NCI-H1417 (cell line): ENCODE data around the gene PRADC1.
A peak's percentile ranks its signal among the peaks of the same experiment; 100 is the strongest.
"Not testable (repeated sequence)": the region's sequence is repeated elsewhere in the genome, so short reads cannot be mapped to it uniquely, and the experiment has no call there.

Source experiments
- DNase-seq, 3 experiments: peaks; one replicate each; lab custom pipeline; 2025; lab: John Stamatoyannopoulos, UW

PRADC1 gene

GRCh38 chr2:73233154-73233931, at the start of gene PRADC1:
Gene PRADC1, minus strand, starts transcription at chr2:73233239. Its CDS starts 79 bp downstream, at chr2:73233160.
- DNase-seq: peak; percentile 95 to 100 (median 99)

- no peak for DNase-seq
These were observed 48.2 kb upstream of the PRADC1 start for GRCh38 chr2:73281244-73281643.

DNA sequence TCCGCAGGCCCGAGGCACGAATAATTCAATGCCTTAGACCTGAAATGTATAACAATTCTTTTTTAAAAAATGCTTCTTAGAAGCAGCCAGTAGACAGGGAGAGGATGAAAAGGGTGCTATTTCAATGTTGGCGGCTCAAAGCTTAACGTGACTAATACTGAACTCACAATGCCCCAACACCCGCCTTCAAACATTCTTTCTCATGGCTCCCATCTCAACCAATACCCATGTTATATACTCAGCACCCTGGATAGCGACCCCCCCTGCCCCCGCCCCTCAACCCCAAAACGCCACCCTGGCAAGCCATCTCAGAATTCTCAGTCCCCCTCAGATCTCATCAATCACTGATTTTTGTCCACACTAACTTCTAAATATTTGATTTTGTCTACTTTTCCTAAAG, 46.8 kb upstream of the PRADC1 start:
- DNase-seq: no peak

- DNase-seq: no peak
These were observed 39.2 kb upstream of the PRADC1 start for GRCh38 chr2:73272270-73272669.

- DNase-seq: peak in 1 of 3 experiments; percentile 78
These were observed 36.8 kb upstream of the PRADC1 start for GRCh38 chr2:73269686-73270465.

GRCh38 chr2:73268830-73269685, 36.0 kb upstream of the PRADC1 start:
- peak; percentile 67 to 96 (median 96) for DNase-seq

- no peak for DNase-seq
These were observed 35.4 kb upstream of the PRADC1 start for GRCh38 chr2:73268366-73268829.

DNA sequence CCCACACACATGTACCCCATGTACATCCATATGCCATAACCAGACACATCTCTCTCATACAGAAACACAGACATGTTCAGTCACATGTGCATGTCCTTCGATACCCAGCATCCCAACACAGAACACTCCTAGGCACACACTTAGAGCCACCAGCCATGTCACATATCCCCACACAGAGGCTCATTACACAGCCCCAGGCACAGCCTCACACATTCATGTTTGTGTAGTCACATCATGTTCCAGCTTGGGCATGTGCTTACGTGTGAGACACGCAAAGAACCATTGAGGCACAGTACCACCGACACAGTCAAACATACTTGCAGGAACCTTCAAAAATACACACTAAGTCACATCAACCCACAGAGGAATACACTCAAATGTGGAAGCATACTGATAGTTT, 34.0 kb upstream of the PRADC1 start:
- DNase-seq: no peak

- DNase-seq: peak in 2 of 3 experiments; percentile 16 to 64
These were observed 33.2 kb upstream of the PRADC1 start for GRCh38 chr2:73266061-73266901.

DNA sequence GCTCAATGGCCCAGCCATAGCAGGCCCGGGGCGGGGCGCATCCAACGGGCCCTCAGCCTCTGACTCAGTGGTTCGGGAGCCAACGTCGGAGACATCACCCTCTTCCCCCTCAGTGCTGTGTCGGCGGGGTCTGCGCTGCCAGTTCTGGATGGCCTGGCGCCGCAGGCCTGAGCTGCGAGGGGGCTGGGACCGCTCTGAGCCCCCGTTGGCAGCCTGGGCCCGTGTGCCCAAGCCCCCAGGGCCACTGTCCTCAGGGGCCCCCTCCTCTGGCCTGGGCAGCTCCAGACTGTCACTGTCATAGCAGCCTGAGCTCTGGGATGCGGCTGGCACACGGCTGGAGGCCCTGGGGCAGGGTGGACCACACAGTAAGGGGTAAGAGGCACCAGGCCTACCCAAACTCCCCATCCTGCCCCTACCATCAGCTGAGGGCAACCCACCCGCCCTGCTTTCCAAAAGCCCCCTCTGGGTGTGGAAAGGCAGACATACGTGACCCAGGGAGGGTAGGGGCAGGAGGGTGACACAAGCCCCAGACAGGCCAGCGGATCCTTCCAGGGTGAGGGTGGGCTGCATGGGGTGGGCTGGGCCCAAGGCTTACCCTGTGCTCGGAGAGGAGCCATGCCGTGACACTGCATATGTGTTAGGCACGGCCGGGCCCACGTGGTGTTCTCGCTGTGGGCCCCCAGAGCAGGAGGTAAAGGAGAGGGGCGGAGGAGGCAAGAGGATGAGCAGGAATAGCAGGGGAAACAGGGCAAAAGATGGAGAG, 32.4 kb upstream of the PRADC1 start:
- DNase-seq: no peak

GRCh38 chr2:73264783-73265182, 31.7 kb upstream of the PRADC1 start:
- no peak for DNase-seq

- no peak for DNase-seq
These were observed 31.2 kb upstream of the PRADC1 start for GRCh38 chr2:73264332-73264606.

DNA sequence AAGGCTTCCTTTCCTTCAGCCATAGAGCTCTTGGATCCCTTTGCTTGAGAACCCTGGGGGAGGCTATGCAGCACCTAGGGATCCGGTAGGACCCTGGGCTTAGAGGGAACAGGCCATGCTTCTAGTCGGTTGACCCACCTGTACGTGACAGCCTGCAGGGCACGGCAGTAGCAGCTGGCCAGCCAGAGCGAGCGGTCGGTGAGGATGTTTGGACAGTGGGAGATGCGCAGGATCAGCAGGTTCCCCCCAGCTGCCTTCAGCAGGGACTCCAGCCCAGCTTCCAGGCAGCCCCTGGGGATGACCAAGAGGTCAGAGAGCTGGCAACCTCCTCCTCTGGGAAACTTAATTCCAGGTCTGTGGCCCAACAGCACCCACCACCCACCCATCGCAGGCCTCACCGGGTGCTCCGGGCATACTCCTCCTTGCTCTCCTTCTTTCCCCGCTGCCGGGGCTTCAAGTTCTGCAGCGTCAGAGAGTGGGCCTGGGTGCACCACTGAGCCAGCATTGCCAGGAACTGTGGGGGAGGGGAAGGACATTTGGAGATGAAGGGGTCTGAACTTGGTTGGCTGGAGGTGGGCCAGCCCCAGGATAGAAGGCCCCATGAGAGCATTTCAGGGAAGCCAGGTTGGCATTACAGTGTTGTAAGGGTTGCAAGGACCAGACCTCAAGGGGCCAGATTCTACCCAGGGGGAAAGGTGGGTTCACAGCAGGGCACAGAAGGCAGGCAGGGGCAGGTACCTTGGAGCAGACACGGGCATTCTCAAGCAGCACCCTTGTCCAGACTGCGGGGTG, 30.7 kb upstream of the PRADC1 start:
- no peak for DNase-seq

- DNase-seq: not testable (repeated sequence)
These were observed 29.8 kb upstream of the PRADC1 start for GRCh38 chr2:73262691-73263429.

GRCh38 chr2:73262108-73262651, 29.1 kb upstream of the PRADC1 start:
- no peak for DNase-seq

DNA sequence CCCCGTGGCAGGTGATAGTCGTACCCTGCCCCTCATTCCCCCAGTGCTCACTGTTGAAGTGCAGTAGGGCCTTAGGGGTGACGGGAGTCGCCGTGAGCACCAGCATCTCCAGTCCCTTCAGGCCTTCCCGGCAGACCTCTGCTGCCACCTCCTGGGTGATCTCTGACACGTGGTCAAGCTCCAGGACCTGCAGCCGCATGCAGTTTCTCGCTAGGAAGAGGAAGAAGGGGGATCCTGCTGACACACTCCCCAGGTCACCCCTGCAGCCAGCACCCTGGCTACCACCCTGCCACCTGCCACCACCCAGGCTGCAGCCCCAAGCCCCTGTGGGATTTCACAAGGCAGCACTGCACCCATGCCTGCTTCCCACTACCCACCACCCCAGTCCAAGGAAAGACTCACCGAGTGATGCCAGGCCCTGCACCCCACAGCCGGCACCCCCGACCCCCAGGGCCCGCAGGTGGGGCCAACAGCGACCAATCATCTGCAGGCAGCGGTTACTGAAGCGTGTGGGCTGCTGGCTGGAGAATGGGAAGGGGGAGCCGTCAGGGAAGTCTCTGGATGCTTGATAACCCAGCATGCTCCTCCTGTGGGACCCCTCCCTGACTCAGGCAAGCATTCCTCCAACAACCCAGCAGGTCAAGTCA, 27.4 kb upstream of the PRADC1 start:
- DNase-seq: peak in 1 of 3 experiments; percentile 21

- DNase-seq: no peak
These were observed 26.8 kb upstream of the PRADC1 start for GRCh38 chr2:73259704-73260337.

- DNase-seq: no peak
These were observed 26.2 kb upstream of the PRADC1 start for GRCh38 chr2:73259276-73259675.
